Endothelial cell of umbilical vein (primary cell): Measurements from ENCODE around the gene DGLUCY. TPM values are rescaled to one million over a fixed set of nuclear protein-coding genes. Genes with fewer than 3 reads are reported as not detected.

Source experiments
- BruUV-seq: library from RNA; stranded (reverse); fragments of 400-500 nt; replicated peaks from 2 replicates; lab custom pipeline; 2021; lab: Mats Ljungman, UMichigan
- CTCF ChIA-PET: fragments of 300-600, 350-600 bp; sonication (Branson Sonifier 250); formaldehyde crosslinking; loops from one replicate; lab custom pipeline; 2021; ENCODE audit warnings: antibody characterized with exemption, inconsistent platforms; lab: Charles Lee
- POLR2A ChIA-PET: fragments of 300-600, 350-600 bp; sonication (Branson Sonifier 250); formaldehyde crosslinking; loops from one replicate; lab custom pipeline; 2021; ENCODE audit warnings: antibody characterized with exemption, inconsistent platforms; lab: Charles Lee
- DNase-seq: peaks from one replicate; pipeline ENCODE4 v3.0.0-alpha.2; 2011; ENCODE audit warnings: low read depth, low spot score
- FAIRE-seq: peaks from 2 replicates; lab custom pipeline; 2011; peaks lifted over from hg19 to GRCh38; lab: Jason Lieb, UNC
- H2AFZ ChIP-seq: 2 replicates; pipeline ENCODE4 v1.6.0; 2012; ENCODE audit warnings: low read depth, low read length, control low read depth, inconsistent platforms
- H3K27ac ChIP-seq: 2 replicates; pipeline ENCODE4 v1.5.1; 2011; ENCODE audit warnings: low read depth, mild to moderate bottlenecking, control low read depth, low read length, moderate library complexity; ENCODE audit not compliant: insufficient read depth
- H3K27me3 ChIP-seq, 2 experiments: 2 replicates each; pipeline versions ENCODE4 v1.6.0 to v1.6.1; 2011; ENCODE audit warnings: low read length in 2 of 2, mixed read lengths in 1 of 2; ENCODE audit not compliant: control insufficient read depth in 2 of 2, insufficient read depth in 2 of 2
- H3K36me3 ChIP-seq, 2 experiments: 2 replicates in 1 of 2; 3 replicates in 1 of 2; pipeline ENCODE4 v1.5.1; 2011; ENCODE audit warnings: low read length in 2 of 2, mild to moderate bottlenecking in 1 of 2, moderate library complexity in 1 of 2; ENCODE audit not compliant: control insufficient read depth in 2 of 2, insufficient read depth in 2 of 2; ENCODE audit errors: extremely low read depth in 1 of 2
- H3K4me1 ChIP-seq: 3 replicates; pipeline ENCODE4 v1.5.1; 2011; ENCODE audit warnings: mild to moderate bottlenecking, low read length; ENCODE audit not compliant: control insufficient read depth, insufficient read depth; ENCODE audit errors: extremely low read depth
- H3K4me2 ChIP-seq: 2 replicates; pipeline ENCODE4 v1.6.1; 2011; ENCODE audit warnings: low read length, control low read depth, mixed read lengths; ENCODE audit not compliant: insufficient read depth
- H3K4me3 ChIP-seq, 3 experiments: fragments of 200-600 bp in 1 of 3; sonication (generic), shearing (Covaris generic) in 1 of 3; replicated peaks in 1 of 3; 2 replicates each; pipeline ENCODE4 v1.5.1; 2011 to 2016; ENCODE audit warnings: control low read depth in 3 of 3, low read length in 3 of 3, mild to moderate bottlenecking in 2 of 3, inconsistent platforms in 1 of 3, low read depth in 1 of 3, moderate library complexity in 1 of 3; ENCODE audit not compliant: insufficient read depth in 1 of 3
- H3K79me2 ChIP-seq: 2 replicates; pipeline ENCODE4 v1.6.0; 2012; ENCODE audit warnings: low read length, inconsistent platforms; ENCODE audit not compliant: control insufficient read depth, insufficient read depth
- H3K9ac ChIP-seq: replicated peaks from 2 replicates; pipeline ENCODE3; 2011; ENCODE audit warnings: low read length, control low read depth; ENCODE audit not compliant: insufficient read depth; ENCODE audit errors: extremely low read depth
- H3K9me1 ChIP-seq: replicated peaks from 3 replicates; pipeline ENCODE4 v1.6.0; 2011; ENCODE audit warnings: mild to moderate bottlenecking, low read length; ENCODE audit not compliant: control insufficient read depth, insufficient read depth; ENCODE audit errors: extremely low read depth
- H3K9me3 ChIP-seq: replicated peaks from 2 replicates; pipeline ENCODE4 v1.5.1; 2012; ENCODE audit warnings: low read length, inconsistent platforms; ENCODE audit not compliant: control insufficient read depth, insufficient read depth
- H4K20me1 ChIP-seq: replicated peaks from 2 replicates; pipeline ENCODE3; 2011; ENCODE audit warnings: mild to moderate bottlenecking, low read length; ENCODE audit not compliant: control insufficient read depth, insufficient read depth; ENCODE audit errors: extremely low read depth
- EZH2 ChIP-seq: IDR thresholded peaks from 2 replicates; pipeline ENCODE4 v1.6.1; 2012; ENCODE audit warnings: borderline replicate concordance, low read depth, mild to moderate bottlenecking, moderate library complexity, low read length, inconsistent platforms; ENCODE audit not compliant: severe bottlenecking
- GATA2 ChIP-seq: IDR thresholded peaks from 2 replicates; pipeline ENCODE4 v1.7.0; 2011; ENCODE audit warnings: low read depth, mild to moderate bottlenecking, moderate library complexity, mixed read lengths, low read length; ENCODE audit not compliant: insufficient read length, insufficient read depth
- JUN ChIP-seq: IDR thresholded peaks from 2 replicates; pipeline ENCODE4 v1.6.1; 2011; ENCODE audit warnings: borderline replicate concordance, low read depth; ENCODE audit not compliant: insufficient read length, insufficient read depth
- MYC ChIP-seq: IDR thresholded peaks from one replicate; pipeline ENCODE4 v1.6.1; 2011; ENCODE audit warnings: mild to moderate bottlenecking, low read depth, low read length
- POLR2A ChIP-seq: IDR thresholded peaks from 2 replicates; pipeline ENCODE4 v1.6.1; 2012; ENCODE audit warnings: low read depth, mild to moderate bottlenecking, control low read depth, low read length
- POLR2AphosphoS5 ChIP-seq: IDR thresholded peaks from 2 replicates; pipeline ENCODE4 v1.6.1; 2012; ENCODE audit warnings: low read depth, mild to moderate bottlenecking, control low read depth, low read length, moderate library complexity; ENCODE audit not compliant: insufficient read depth
- dilution Hi-C: fragments of 300-500 bp; cut with MboI; formaldehyde crosslinking; loops from one replicate; pipeline ENCODE4 v1.15.0; 2019; ENCODE audit warnings: low sequenced_read_pairs; ENCODE audit not compliant: extremely low pct_ligation_motif_present
- intact Hi-C: fragments of 100-400 bp; cut with micrococcal nuclease; formaldehyde crosslinking; loops from one replicate; pipeline ENCODE4 v1.10.0; 2022
- polyA plus RNA-seq, 4 experiments: library from polyadenylated mRNA; depleted of rRNA in 3 of 4; stranded (reverse) in 3 of 4; unstranded in 1 of 4; fragments of >200 nt; gene quantifications; 2 replicates each; pipeline versions ENCODE4 v1.2.1 to v1.2.3, GENCODE V29; 2011 to 2012; ENCODE audit warnings: missing spikeins in 1 of 4
- total RNA-seq: library from RNA; stranded (reverse); gene quantifications from 2 replicates; pipeline ENCODE4 v1.2.3, GENCODE V29; 2021
- TF ChIP-seq, protein P1 (sequence below), 2 donors: IDR thresholded peaks; 1 replicate in 1 of 2; 2 replicates in 1 of 2; pipeline ENCODE4 v1.5.1; 2011; ENCODE audit warnings: low read length in 2 of 2, mild to moderate bottlenecking in 2 of 2, moderate library complexity in 2 of 2, control low read depth in 1 of 2, inconsistent platforms in 1 of 2, low read depth in 1 of 2; ENCODE audit not compliant: insufficient read depth in 1 of 2; ENCODE audit errors: extremely low read depth in 1 of 2

Gene DGLUCY
- total and polyA plus RNA-seq, 2 donors (not counting 3 experiments of a cell fraction or from before 2014, with no cell fraction given): 40.9 to 65.6 TPM

DNA sequence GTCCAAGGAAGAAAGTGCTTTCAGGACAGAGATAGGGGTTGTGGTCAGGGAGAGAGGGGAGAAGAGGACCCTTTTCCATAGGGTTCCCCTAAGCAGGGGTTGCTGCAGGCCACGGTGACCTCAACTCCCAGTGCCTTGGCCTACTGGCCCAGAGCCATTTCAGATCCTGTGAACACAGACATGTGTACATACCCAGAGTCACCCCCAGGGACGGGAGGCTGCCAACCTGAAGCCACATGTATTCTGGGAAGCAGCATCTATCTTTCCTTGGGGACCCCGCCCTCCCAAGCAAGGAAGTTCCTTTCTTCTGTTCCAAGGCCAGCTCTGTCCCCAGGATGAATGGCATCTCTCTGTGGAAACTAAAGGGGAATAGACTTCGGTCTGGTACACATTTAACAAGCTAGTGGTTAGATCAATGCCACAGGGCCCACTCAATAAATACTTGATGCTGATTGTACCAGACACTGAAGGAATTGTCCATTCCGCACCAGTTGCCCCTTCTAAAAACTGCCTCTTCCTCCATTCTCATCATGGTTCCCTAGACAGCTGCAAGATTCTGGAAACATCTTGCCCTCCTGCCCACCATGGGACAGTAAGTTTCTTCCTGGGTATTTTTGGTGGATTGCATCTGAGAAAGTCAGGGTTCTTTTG, 25.2 kb upstream of the DGLUCY start:
- no peak overlapping the region for H3K9ac ChIP-seq
- dilution Hi-C loops: no loop called here
- peaks cover 0 to 3% of the 10 kb centered on the region in 2 experiments for H3K27me3 ChIP-seq
- H3K27ac ChIP-seq: no peak overlapping the region
- intact Hi-C loops: no loop called here
- POLR2A ChIA-PET: no interaction called here
- H3K9me3 ChIP-seq: no peaks in the 10 kb centered on the region
- H3K4me3 ChIP-seq: no peak overlapping the region
- no peak for FAIRE-seq
- H3K79me2 ChIP-seq: no peaks in the 10 kb centered on the region
- BruUV-seq: no TSS peak
- H3K4me2 ChIP-seq: no peak overlapping the region
- no peaks in the 10 kb centered on the region for H3K9me1 ChIP-seq
- no peaks in the 10 kb centered on the region for H3K4me1 ChIP-seq
- DNase-seq: no peak
- H3K36me3 ChIP-seq: no peaks in the 10 kb centered on the region
- CTCF ChIA-PET: no interaction called here
- no peak for TF ChIP-seq POLR2A
- no peak for TF ChIP-seq POLR2AphosphoS5
- TF ChIP-seq, protein P1, sequence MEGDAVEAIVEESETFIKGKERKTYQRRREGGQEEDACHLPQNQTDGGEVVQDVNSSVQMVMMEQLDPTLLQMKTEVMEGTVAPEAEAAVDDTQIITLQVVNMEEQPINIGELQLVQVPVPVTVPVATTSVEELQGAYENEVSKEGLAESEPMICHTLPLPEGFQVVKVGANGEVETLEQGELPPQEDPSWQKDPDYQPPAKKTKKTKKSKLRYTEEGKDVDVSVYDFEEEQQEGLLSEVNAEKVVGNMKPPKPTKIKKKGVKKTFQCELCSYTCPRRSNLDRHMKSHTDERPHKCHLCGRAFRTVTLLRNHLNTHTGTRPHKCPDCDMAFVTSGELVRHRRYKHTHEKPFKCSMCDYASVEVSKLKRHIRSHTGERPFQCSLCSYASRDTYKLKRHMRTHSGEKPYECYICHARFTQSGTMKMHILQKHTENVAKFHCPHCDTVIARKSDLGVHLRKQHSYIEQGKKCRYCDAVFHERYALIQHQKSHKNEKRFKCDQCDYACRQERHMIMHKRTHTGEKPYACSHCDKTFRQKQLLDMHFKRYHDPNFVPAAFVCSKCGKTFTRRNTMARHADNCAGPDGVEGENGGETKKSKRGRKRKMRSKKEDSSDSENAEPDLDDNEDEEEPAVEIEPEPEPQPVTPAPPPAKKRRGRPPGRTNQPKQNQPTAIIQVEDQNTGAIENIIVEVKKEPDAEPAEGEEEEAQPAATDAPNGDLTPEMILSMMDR (IDR thresholded peaks at IDR 0.05; ENCODE audit: extremely low read depth in 1 of 2, insufficient read depth in 1 of 2, low read depth in 1 of 2, low read length in 2 of 2): no peak
- TF ChIP-seq MYC: no peak
- H2AFZ ChIP-seq: no peak overlapping the region
- no peaks in the 10 kb centered on the region for H4K20me1 ChIP-seq

DNA sequence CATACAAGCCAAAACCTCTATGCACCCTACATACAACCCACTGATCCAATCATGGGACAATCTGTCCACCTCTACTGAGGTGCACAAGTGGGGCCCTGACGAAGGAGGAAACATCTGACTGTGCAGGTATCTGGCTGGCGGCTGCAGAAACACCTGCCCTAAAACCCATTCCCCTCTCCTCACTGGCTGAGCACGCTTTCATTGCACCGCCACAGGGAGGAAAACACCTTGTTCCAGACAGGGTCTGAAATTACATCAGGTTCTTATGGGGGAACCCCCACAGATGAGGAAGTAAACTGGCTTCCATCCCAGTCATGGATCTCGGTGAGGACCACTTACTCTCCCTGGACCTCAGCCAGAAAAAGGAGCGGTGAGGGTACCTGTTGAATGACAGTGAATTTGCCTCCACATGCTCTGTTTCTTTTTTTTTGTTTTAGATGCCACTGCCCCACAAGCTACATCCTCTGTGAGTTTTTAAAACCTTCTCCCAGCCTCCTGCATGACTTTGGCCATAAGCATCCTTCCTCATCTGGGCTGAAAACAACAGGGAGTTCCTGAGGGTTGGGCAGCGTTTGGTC, 23.8 kb upstream of the DGLUCY start:
- H4K20me1 ChIP-seq: no peaks in the 10 kb centered on the region
- ChIA-PET POLR2A (no interaction called here), CTCF (interaction anchor here (1.0 to 1.2 kb wide), 2 partner anchors 29 to 49 kb away, joined by 3 to 4 read pairs; partner anchors contain the start of gene RPS6KA5)
- intact Hi-C loops: no loop called here
- no peaks in the 10 kb centered on the region for H3K9me1 ChIP-seq
- H2AFZ ChIP-seq: no peak overlapping the region
- dilution Hi-C loops: no loop called here
- no peaks in the 10 kb centered on the region for H3K36me3 ChIP-seq
- no peaks in the 10 kb centered on the region for H3K9me3 ChIP-seq
- H3K4me1 ChIP-seq: no peaks in the 10 kb centered on the region
- no peak overlapping the region for H3K27ac ChIP-seq
- no peak overlapping the region for H3K9ac ChIP-seq
- H3K79me2 ChIP-seq: no peaks in the 10 kb centered on the region
- no peak overlapping the region for H3K4me2 ChIP-seq
- H3K4me3 ChIP-seq: no peak overlapping the region
- peaks cover 0 to 3% of the 10 kb centered on the region in 2 experiments for H3K27me3 ChIP-seq
- BruUV-seq: no TSS peak
- DNase-seq (no peak), FAIRE-seq (no peak)
- TF ChIP-seq EZH2 (no peak), GATA2 (no peak), JUN (no peak), POLR2A (no peak)
